WERI-Rb-1 (cell line): Measurements from ENCODE around the gene PCDHGB5.
"Not testable (repeated sequence)": the region's sequence is repeated elsewhere in the genome, so short reads cannot be mapped to it uniquely, and the experiment has no call there.

Source experiments
- DNase-seq: peaks from one replicate; pipeline ENCODE4 v3.0.0-alpha.2; 2020
- H3K27ac ChIP-seq: fragments of 250-450 bp; sonication (Bioruptor Pico); 2 replicates; pipeline ENCODE4 v1.5.1; 2020; ENCODE audit warnings: mild to moderate bottlenecking, moderate library complexity
- H3K27me3 ChIP-seq: fragments of 250-450 bp; sonication (Bioruptor Pico); 2 replicates; pipeline ENCODE4 v1.5.1; 2021; ENCODE audit warnings: mild to moderate bottlenecking, low read depth, moderate library complexity; ENCODE audit not compliant: insufficient read depth, severe bottlenecking
- H3K36me3 ChIP-seq: fragments of 250-450 bp; sonication (Bioruptor Pico); 2 replicates; pipeline ENCODE4 v1.5.1; 2020; ENCODE audit warnings: mild to moderate bottlenecking, moderate library complexity
- H3K4me3 ChIP-seq: 2 replicates; pipeline ENCODE4 v1.5.1; 2011; ENCODE audit warnings: low read depth, mild to moderate bottlenecking, control low read depth, low read length
- H3K9me3 ChIP-seq: fragments of 250-450 bp; sonication (Bioruptor Pico); 2 replicates; pipeline ENCODE4 v1.5.1; 2021; ENCODE audit warnings: mild to moderate bottlenecking, moderate library complexity; ENCODE audit not compliant: severe bottlenecking
- CTCF ChIP-seq: IDR thresholded peaks from 2 replicates; pipeline ENCODE4 v1.5.1; 2011; ENCODE audit warnings: low read depth, mild to moderate bottlenecking, control low read depth, inconsistent platforms, low read length

The PCDHGB5 gene

GRCh38 chr5:141430332-141431113 lies 32.8 kb downstream of the PCDHGB5 start, which contains the start of gene PCDHGA12:
Gene PCDHGA12 (plus strand): TSS chr5:141430507. CDS start chr5:141430760, 253 bp downstream.
- Histone ChIP-seq H3K27ac (no peak within 1 kb of the TSS), H3K9me3 (peaks cover 6% of the 10 kb centered on the region), H3K36me3 (no peaks in the 10 kb centered on the region), H3K4me3 (no peak within 1 kb of the TSS), H3K27me3 (no peaks in the 10 kb centered on the region)
- no peak for TF ChIP-seq CTCF
- DNase-seq, result no peak

- Histone ChIP-seq H3K27me3 (no peaks in the 10 kb centered on the region), H3K27ac (no peak overlapping the region), H3K4me3 (no peak overlapping the region), H3K9me3 (peaks cover 6% of the 10 kb centered on the region), H3K36me3 (no peaks in the 10 kb centered on the region)
- no peak for DNase-seq
- no peak for TF ChIP-seq CTCF
These were observed 33.5 kb downstream of the PCDHGB5 start for GRCh38 chr5:141431286-141431685.

GRCh38 chr5:141432308-141432707 lies 34.6 kb downstream of the PCDHGB5 start:
- DNase-seq, H3K27ac ChIP-seq, H3K27me3 ChIP-seq, H3K4me3 ChIP-seq, H3K9me3 ChIP-seq, H3K36me3 ChIP-seq: not testable (repeated sequence)

- not testable (repeated sequence) for H3K4me3 ChIP-seq, H3K27me3 ChIP-seq, H3K36me3 ChIP-seq, DNase-seq, H3K27ac ChIP-seq, H3K9me3 ChIP-seq
These were observed 35.0 kb downstream of the PCDHGB5 start for GRCh38 chr5:141432726-141433125.

- H3K4me3 ChIP-seq, result no peak overlapping the region
- TF ChIP-seq CTCF, result no peak
- no peak for DNase-seq
These were observed 36.3 kb downstream of the PCDHGB5 start for GRCh38 chr5:141434006-141434405.

GRCh38 chr5:141437221-141437620 lies 39.5 kb downstream of the PCDHGB5 start:
- no peak for TF ChIP-seq CTCF
- DNase-seq, result no peak
- Histone ChIP-seq H3K9me3 (no peaks in the 10 kb centered on the region), H3K4me3 (no peak overlapping the region), H3K27ac (no peak overlapping the region), H3K27me3 (no peaks in the 10 kb centered on the region), H3K36me3 (no peaks in the 10 kb centered on the region)

More at GRCh38 chr5:141434006-141434405, 36.3 kb downstream of the PCDHGB5 start:
- H3K27ac ChIP-seq, result no peak overlapping the region
- H3K36me3 ChIP-seq, result no peaks in the 10 kb centered on the region
- H3K9me3 ChIP-seq, result no peaks in the 10 kb centered on the region
- no peaks in the 10 kb centered on the region for H3K27me3 ChIP-seq
